ENCODE results near the gene KIF27.
"Not testable (repeated sequence)": the region's sequence is repeated elsewhere in the genome, so short reads cannot be mapped to it uniquely, and the experiment has no call there.

The KIF27 gene

GRCh38 chr9:83803941-83804340, 117.3 kb downstream of the KIF27 start:
- DNase-seq (ENCODE audit: low read depth): not testable (repeated sequence)

DNA sequence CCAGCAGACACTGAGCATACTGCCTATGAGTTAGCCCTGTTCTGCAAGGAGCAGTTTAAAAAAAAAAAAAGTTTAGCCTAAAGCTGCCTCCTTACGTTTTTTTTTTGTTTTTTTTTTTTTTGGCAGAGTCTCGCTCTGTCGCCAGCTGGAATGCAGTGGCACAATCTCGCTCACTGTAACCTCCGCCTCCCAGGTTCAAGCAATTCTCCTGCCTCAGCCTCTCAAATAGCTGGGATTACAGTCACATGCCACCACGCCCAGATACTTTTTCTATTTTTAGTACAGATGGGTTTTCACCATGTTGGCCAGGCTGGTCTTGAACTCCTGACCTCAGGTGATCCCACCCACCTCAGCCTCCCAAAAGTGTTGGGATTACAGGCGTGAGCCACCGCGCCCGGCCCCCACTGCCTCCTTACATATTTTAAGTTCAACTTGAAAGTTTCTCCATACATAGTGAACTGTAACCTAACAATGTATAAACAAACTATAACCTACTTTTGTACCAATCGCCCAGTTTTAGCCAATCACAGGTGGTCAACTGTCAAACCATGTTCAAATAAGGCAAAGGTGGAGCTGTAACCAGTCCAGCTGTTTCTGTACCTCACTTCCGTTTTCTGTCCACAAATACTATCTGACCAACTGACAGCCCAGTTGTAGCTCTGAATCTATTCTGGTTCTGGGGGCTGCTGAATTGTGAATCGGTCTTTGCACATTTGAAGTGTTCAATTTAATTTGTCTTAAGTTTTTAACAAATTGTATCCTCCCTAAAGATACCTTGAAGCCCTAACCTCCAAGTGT, 120.8 kb downstream of the KIF27 start:
- no peak for DNase-seq (ENCODE audit: low read depth)

DNA sequence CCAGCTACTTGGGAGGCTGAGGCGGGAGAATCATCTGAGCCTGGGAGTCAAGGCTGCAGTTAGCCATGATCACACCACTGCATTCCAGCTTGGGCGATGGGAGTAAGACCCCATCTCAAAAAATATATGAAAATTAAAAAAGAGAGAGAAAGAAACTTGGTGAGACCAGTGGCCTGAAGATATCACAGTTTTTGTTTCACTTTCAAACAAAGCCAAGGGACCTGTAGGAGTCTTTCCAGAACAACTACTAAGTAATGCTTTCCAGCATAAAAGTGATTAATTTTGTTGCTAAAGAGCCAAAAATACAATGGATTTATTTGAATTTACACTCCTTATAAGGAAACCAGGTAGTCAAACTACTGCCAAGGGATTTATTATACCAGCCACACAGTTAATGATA, 127.2 kb downstream of the KIF27 start:
- DNase-seq (ENCODE audit: low read depth): no peak

DNA sequence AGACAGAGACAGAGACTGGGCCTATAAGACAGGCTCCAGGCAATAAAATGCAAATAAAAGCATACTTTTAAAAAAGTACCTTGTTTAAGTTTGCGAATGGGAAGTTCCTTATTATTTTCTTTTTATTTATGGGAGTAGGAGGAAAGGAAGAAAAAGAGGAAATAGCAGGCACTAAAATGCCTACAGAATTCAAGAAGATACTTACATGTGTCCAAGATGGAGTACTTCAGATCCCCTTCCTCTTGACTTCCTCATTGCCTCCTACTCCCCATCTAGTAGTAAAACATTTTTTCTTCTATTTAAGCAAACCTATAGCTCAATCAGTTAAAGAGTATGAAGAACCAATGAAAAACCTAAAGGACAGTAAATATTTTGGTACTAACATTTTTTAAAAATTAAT, 128.5 kb downstream of the KIF27 start:
- DNase-seq (ENCODE audit: low read depth): no peak

Data from activated T-cell treated with anti-CD3 and anti-CD28 coated beads for 24 hours (primary cell).